ENCODE results near the gene CTNNA2. TPM values are rescaled to one million over a fixed set of nuclear protein-coding genes. Genes with fewer than 3 reads are reported as not detected.

The CTNNA2 gene
- total and polyA plus RNA-seq, 2 of the 8 experiments (the other 6 are each of a cell fraction or from before 2014, with no cell fraction given) = 3.9 to 9.0 TPM

DNA sequence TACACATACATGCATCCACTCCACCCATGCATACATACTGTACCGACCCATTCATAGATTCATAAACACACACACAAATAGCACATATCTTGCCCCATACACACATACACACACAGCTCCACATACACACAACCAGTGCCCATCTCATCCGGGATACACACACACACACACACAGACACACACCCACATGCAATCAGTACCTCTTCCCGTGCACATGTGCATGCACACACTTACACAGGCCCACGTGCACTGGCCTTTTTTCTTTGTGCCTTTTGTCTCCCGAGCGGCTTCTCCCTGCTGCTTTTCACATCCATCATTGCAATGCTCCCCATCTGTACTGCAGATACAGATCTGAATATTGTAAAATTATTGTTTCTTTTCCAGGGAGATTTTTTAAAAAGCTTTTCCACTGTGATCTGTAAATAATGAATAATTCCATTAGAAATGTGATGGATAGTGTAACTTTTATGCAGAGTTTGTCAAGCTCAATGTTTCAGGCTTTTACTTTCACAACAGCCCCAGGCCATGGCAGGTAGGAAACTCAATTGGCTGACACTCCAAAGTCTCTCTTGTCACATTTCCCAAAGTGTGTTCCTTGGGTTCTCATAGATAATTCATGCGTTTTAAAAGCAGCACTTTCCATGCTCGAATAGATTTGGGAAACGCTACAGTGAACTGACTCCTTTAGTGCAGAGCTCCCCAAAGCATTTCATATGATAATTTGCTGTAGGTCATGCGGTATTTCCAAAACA, 393.5 kb downstream of the CTNNA2 start (continued):
- no peak for TF ChIP-seq TAF7 (optimal IDR thresholded peaks at IDR 0.05; ENCODE audit: borderline replicate concordance, low read depth, low read length)
- TF ChIP-seq GTF2F1 (IDR thresholded peaks at IDR 0.05; ENCODE audit: borderline replicate concordance, low read depth, low read length) = no peak
- no peak for TF ChIP-seq SP4 (IDR thresholded peaks at IDR 0.05; ENCODE audit: low read length)
- no peak for TF ChIP-seq NANOG (IDR thresholded peaks at IDR 0.05; ENCODE audit: insufficient read depth, low read depth, low read length, poor library complexity, severe bottlenecking)
- no peak for TF ChIP-seq KDM1A (IDR thresholded peaks at IDR 0.05; ENCODE audit: borderline replicate concordance, low read length)
- TF ChIP-seq SRF (IDR thresholded peaks at IDR 0.05; ENCODE audit: low read depth, low read length) = no peak
- TF ChIP-seq JUND (IDR thresholded peaks at IDR 0.05; ENCODE audit: low read length) = no peak
- no peak for TF ChIP-seq BRCA1 (IDR thresholded peaks at IDR 0.05; ENCODE audit: low read depth, low read length)

Data from H1 (cell line).